ENCODE measurements around the gene SLX4IP.

Gene SLX4IP

GRCh38 chr20:10662661-10663458 lies 227.8 kb downstream of the SLX4IP start:
- DNase-seq (ENCODE audit: low read depth, low spot score): no peak

- no peak for DNase-seq (ENCODE audit: low read depth, low spot score)
Observed at GRCh38 chr20:10663756-10664155, 228.7 kb downstream of the SLX4IP start.

- no peak for DNase-seq (ENCODE audit: low read depth, low spot score)
Observed at GRCh38 chr20:10665027-10665561, 230.0 kb downstream of the SLX4IP start.

- DNase-seq (ENCODE audit: low read depth, low spot score): no peak
Observed at GRCh38 chr20:10665791-10666190, 230.7 kb downstream of the SLX4IP start.

- DNase-seq (ENCODE audit: low read depth, low spot score): no peak
Observed at GRCh38 chr20:10666221-10667076, 231.3 kb downstream of the SLX4IP start.

- no peak for DNase-seq (ENCODE audit: low read depth, low spot score)
Observed at GRCh38 chr20:10667077-10667401, 231.9 kb downstream of the SLX4IP start.

GRCh38 chr20:10667560-10668167 lies 232.6 kb downstream of the SLX4IP start:
- no peak for DNase-seq (ENCODE audit: low read depth, low spot score)

GRCh38 chr20:10668677-10669368 lies 233.7 kb downstream of the SLX4IP start:
- no peak for DNase-seq (ENCODE audit: low read depth, low spot score)

- DNase-seq (ENCODE audit: low read depth, low spot score): no peak
Observed at GRCh38 chr20:10669843-10670446, 234.8 kb downstream of the SLX4IP start.

GRCh38 chr20:10670501-10671220 lies 235.6 kb downstream of the SLX4IP start:
- DNase-seq (ENCODE audit: low read depth, low spot score): no peak

- DNase-seq (ENCODE audit: low read depth, low spot score): peak; percentile 97
Observed at GRCh38 chr20:10671221-10671918, 236.3 kb downstream of the SLX4IP start.

- DNase-seq (ENCODE audit: low read depth, low spot score): no peak
Observed at GRCh38 chr20:10671919-10672623, 237.0 kb downstream of the SLX4IP start.

- no peak for DNase-seq (ENCODE audit: low read depth, low spot score)
Observed at GRCh38 chr20:10672624-10673127, 237.6 kb downstream of the SLX4IP start.

GRCh38 chr20:10673176-10673841 lies 238.2 kb downstream of the SLX4IP start:
- DNase-seq (ENCODE audit: low read depth, low spot score): no peak

GRCh38 chr20:10673842-10674683 lies 239.0 kb downstream of the SLX4IP start, which contains the start of gene JAG1:
JAG1 (minus strand) TSS chr20:10673999; CDS start chr20:10673530, 469 bp downstream.
- peak; percentile 94 for DNase-seq (ENCODE audit: low read depth, low spot score)

GRCh38 chr20:10674684-10675449 lies 239.8 kb downstream of the SLX4IP start:
- no peak for DNase-seq (ENCODE audit: low read depth, low spot score)

GRCh38 chr20:10675450-10675848 lies 240.3 kb downstream of the SLX4IP start:
- no peak for DNase-seq (ENCODE audit: low read depth, low spot score)
